RCC 7860 (cell line): ENCODE measurements around the gene RPL9.
"Not testable (repeated sequence)": the region's sequence is repeated elsewhere in the genome, so short reads cannot be mapped to it uniquely, and the experiment has no call there.

Experiments used
- DNase-seq: peaks from one replicate; pipeline ENCODE4 v3.0.0-alpha.2; 2015; ENCODE audit warnings: low spot score
- FAIRE-seq: peaks from 2 replicates; lab custom pipeline; 2012; peaks lifted over from hg19 to GRCh38; lab: Jason Lieb, UNC

Gene RPL9

GRCh38 chr4:39467464-39467863, 8.7 kb upstream of the RPL9 start:
- FAIRE-seq (no peak), DNase-seq (no peak)

- DNase-seq (peak; percentile 88), FAIRE-seq (peak; percentile 99)
Measured at GRCh38 chr4:39466747-39467146, 8.0 kb upstream of the RPL9 start.

GRCh38 chr4:39464886-39465501, 6.3 kb upstream of the RPL9 start:
- DNase-seq (peak; percentile 59), FAIRE-seq (peak; percentile 52)

GRCh38 chr4:39458161-39458504, 589 bp downstream of the RPL9 start:
- FAIRE-seq, DNase-seq: not testable (repeated sequence)

GRCh38 chr4:39456946-39457763, 1.6 kb downstream of the RPL9 start:
- DNase-seq: no peak
- FAIRE-seq: no peak

GRCh38 chr4:39455486-39455885, 3.2 kb downstream of the RPL9 start:
- FAIRE-seq (no peak), DNase-seq (no peak)

- FAIRE-seq (no peak), DNase-seq (no peak)
Measured at GRCh38 chr4:39453738-39454137, 5.0 kb downstream of the RPL9 start.

GRCh38 chr4:39452860-39453587, 5.7 kb downstream of the RPL9 start:
- FAIRE-seq (no peak), DNase-seq (no peak)

GRCh38 chr4:39452153-39452859, 6.4 kb downstream of the RPL9 start:
- DNase-seq: no peak
- FAIRE-seq: no peak

GRCh38 chr4:39451423-39452023, 7.2 kb downstream of the RPL9 start:
- DNase-seq (no peak), FAIRE-seq (no peak)

- FAIRE-seq (peak; percentile 76), DNase-seq (peak; percentile 40)
Measured at GRCh38 chr4:39450618-39451017, 8.1 kb downstream of the RPL9 start.

- no peak for DNase-seq
- no peak for FAIRE-seq
Measured at GRCh38 chr4:39446842-39447573, 11.7 kb downstream of the RPL9 start.

- FAIRE-seq: no peak
Measured at GRCh38 chr4:39446483-39446841, 12.3 kb downstream of the RPL9 start.

GRCh38 chr4:39442998-39443397, 15.7 kb downstream of the RPL9 start:
- FAIRE-seq: no peak
- DNase-seq: no peak

More at GRCh38 chr4:39446483-39446841, 12.3 kb downstream of the RPL9 start:
- no peak for DNase-seq

- no peak for FAIRE-seq
- DNase-seq: no peak
Measured at GRCh38 chr4:39441593-39441992, 17.1 kb downstream of the RPL9 start.

- DNase-seq: no peak
- FAIRE-seq: no peak
Measured at GRCh38 chr4:39435659-39436563, 22.8 kb downstream of the RPL9 start.

GRCh38 chr4:39433878-39434492, 24.7 kb downstream of the RPL9 start:
- DNase-seq (no peak), FAIRE-seq (no peak)

- FAIRE-seq: no peak
- DNase-seq: no peak
Measured at GRCh38 chr4:39429476-39430334, 29.0 kb downstream of the RPL9 start.
